Natural killer cell (primary cell): ENCODE data around the gene COX6A2. TPM values are rescaled to one million over a fixed set of nuclear protein-coding genes. Genes with fewer than 3 reads are reported as not detected.

Experiments used
- ATAC-seq, 3 donors: fragments of 150-1000 bp in 2 of 3; fragments of 200-7000 bp in 1 of 3; cut with Tn5 transposase; 1 replicate in 1 of 3; 2 replicates in 2 of 3; pipeline ENCODE4 v1.10.0; 2021; ENCODE audit warnings: mild to moderate bottlenecking in 2 of 3, moderate library complexity in 2 of 3
- DNase-seq, 2 donors: peaks; one replicate each; pipeline versions ENCODE4 v3.0.0 to v3.0.0-alpha.2; 2013 to 2021; ENCODE audit warnings: mixed read lengths in 1 of 2
- H3K27ac ChIP-seq: one replicate; pipeline ENCODE4 v1.5.1; 2013; ENCODE audit warnings: mild to moderate bottlenecking, low read length
- H3K27me3 ChIP-seq: one replicate; pipeline ENCODE4 v1.6.1; 2013; ENCODE audit warnings: low read length; ENCODE audit not compliant: control insufficient read depth, insufficient read depth
- H3K36me3 ChIP-seq: one replicate; pipeline ENCODE4 v1.6.1; 2013; ENCODE audit warnings: low read length; ENCODE audit not compliant: control insufficient read depth, insufficient read depth
- H3K4me1 ChIP-seq: one replicate; pipeline ENCODE4 v1.6.1; 2013; ENCODE audit warnings: low read length; ENCODE audit not compliant: control insufficient read depth, insufficient read depth
- H3K4me3 ChIP-seq: one replicate; pipeline ENCODE4 v1.5.1; 2013; ENCODE audit warnings: low read length
- H3K9me3 ChIP-seq: one replicate; pipeline ENCODE4 v1.6.1; 2013; ENCODE audit warnings: low read length; ENCODE audit not compliant: control insufficient read depth, insufficient read depth
- H3K27ac Mint-ChIP-seq, 2 donors: one replicate each; pipeline ENCODE4 v1.8.0; 2022; ENCODE audit warnings: mild to moderate bottlenecking in 2 of 2, mixed read lengths in 2 of 2, moderate library complexity in 1 of 2
- H3K27me3 Mint-ChIP-seq, 2 donors: one replicate each; pipeline ENCODE4 v1.8.0; 2022; ENCODE audit warnings: low read depth in 2 of 2, mixed read lengths in 2 of 2
- H3K36me3 Mint-ChIP-seq: one replicate; pipeline ENCODE4 v1.8.0; 2022; ENCODE audit warnings: mixed read lengths
- H3K4me1 Mint-ChIP-seq, 2 donors: one replicate each; pipeline ENCODE4 v1.8.0; 2022; ENCODE audit warnings: mixed read lengths in 2 of 2
- H3K4me3 Mint-ChIP-seq: one replicate; pipeline ENCODE4 v1.8.0; 2022; ENCODE audit warnings: mild to moderate bottlenecking, moderate library complexity, mixed read lengths
- H3K9me3 Mint-ChIP-seq, 2 donors: one replicate each; pipeline ENCODE4 v1.8.0; 2022; ENCODE audit warnings: mixed read lengths in 2 of 2
- CTCF ChIP-seq: fragments of 200-600 bp; IDR thresholded peaks from one replicate; pipeline ENCODE4 v1.8.0; 2022; ENCODE audit warnings: antibody characterized with exemption
- WGBS: methylation state at CpG from one replicate; pipeline ENCODE4 v1.1.7; 2013; ENCODE audit warnings: missing lambda C conversion rate; ENCODE audit not compliant: insufficient coverage; 5-methylcytosine and 5-hydroxymethylcytosine counted together
- intact Hi-C: fragments of 100-400 bp; cut with micrococcal nuclease; formaldehyde crosslinking; loops from one replicate; pipeline ENCODE4 v1.14.2; 2022
- total RNA-seq, 4 donors: library from RNA; stranded (reverse); fragments of 120-200 nt in 1 of 4; gene quantifications; one replicate each; pipeline versions ENCODE4 v1.2.3 to v1.2.4, GENCODE V29; 2013 to 2022

The COX6A2 gene
- total RNA-seq, 3 donors from 2014 or later (not counting 1 experiment from before 2014, with no cell fraction given), result not detected

- ATAC-seq, result peak; percentile 78 to 91 (median 84)
Measured at GRCh38 chr16:31400191-31400590, 28.0 kb downstream of the COX6A2 start.

DNA sequence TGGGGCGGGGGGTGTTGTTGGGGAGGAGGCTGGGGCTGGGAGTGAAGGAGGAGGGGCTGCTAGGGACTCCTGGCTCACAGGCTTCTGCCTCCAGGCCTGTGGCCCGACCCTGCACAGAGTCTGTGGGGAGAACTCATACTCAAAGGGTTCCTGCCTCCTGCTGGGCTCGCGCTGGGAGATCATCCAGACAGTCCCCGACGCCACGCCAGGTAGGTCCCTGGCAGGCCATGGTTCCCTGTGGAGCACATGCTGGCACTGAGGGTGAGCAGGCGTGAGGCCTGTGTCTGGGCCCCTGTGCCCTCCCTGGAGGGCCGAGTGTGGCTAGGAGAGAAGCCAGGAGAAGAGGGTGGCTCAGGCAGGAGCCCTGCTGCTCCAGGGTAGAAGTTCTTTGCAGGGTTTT, 30.5 kb downstream of the COX6A2 start:
- Histone ChIP-seq H3K4me1 (peaks cover 69% of the 10 kb centered on the region), H3K27me3 (no peaks in the 10 kb centered on the region), H3K36me3 (no peaks in the 10 kb centered on the region), H3K4me3 (no peak overlapping the region), H3K9me3 (peaks cover 7% of the 10 kb centered on the region), H3K27ac (no peak overlapping the region)
- H3K27ac Mint-ChIP-seq, result peak overlapping the region in 1 of 2 donors; percentile 35
- H3K4me3 Mint-ChIP-seq, result peak overlapping the region; percentile 61
- H3K36me3 Mint-ChIP-seq, result no peaks in the 10 kb centered on the region
- ATAC-seq, result no peak
- WGBS, result 97% methylated on average over 8 of the region's 9 CpGs
- intact Hi-C loops, result no loop called here
- peaks cover 0 to 2% of the 10 kb centered on the region in 2 donors for H3K9me3 Mint-ChIP-seq
- peaks cover 40 to 53% of the 10 kb centered on the region in 2 donors for H3K4me1 Mint-ChIP-seq
- TF ChIP-seq CTCF, result no peak
- DNase-seq, result no peak
- H3K27me3 Mint-ChIP-seq, result peaks cover 0 to 2% of the 10 kb centered on the region in 2 donors

More at GRCh38 chr16:31400191-31400590, 28.0 kb downstream of the COX6A2 start:
- Mint-ChIP-seq H3K9me3 (peaks cover 0 to 2% of the 10 kb centered on the region in 2 donors), H3K27me3 (peaks cover 0 to 2% of the 10 kb centered on the region in 2 donors), H3K4me3 (peak overlapping the region; percentile 85), H3K27ac (peak overlapping the region; percentile 70 to 82), H3K4me1 (peaks cover 39 to 54% of the 10 kb centered on the region in 2 donors), H3K36me3 (no peaks in the 10 kb centered on the region)
- Histone ChIP-seq H3K36me3 (no peaks in the 10 kb centered on the region), H3K4me1 (peaks cover 79% of the 10 kb centered on the region), H3K27ac (no peak overlapping the region), H3K4me3 (no peak overlapping the region), H3K27me3 (no peaks in the 10 kb centered on the region), H3K9me3 (peaks cover 7% of the 10 kb centered on the region)
- peak; percentile 40 to 55 for DNase-seq
- intact Hi-C loops, result loop anchor here (5.0 kb wide), 1 partner anchor 33 kb away; no protein-coding TSS in a partner anchor
- TF ChIP-seq CTCF, result no peak
- WGBS, result 0% methylated on average over 2 of the region's 2 CpGs

GRCh38 chr16:31397096-31397660, 31.0 kb downstream of the COX6A2 start:
- H3K27me3 ChIP-seq, result no peaks in the 10 kb centered on the region
- no peak overlapping the region for H3K4me3 Mint-ChIP-seq
- ATAC-seq, result no peak
- WGBS, result 94% methylated on average over 18 of the region's 18 CpGs
- no peaks in the 10 kb centered on the region for H3K36me3 Mint-ChIP-seq
- H3K9me3 Mint-ChIP-seq, result peaks cover 0 to 2% of the 10 kb centered on the region in 2 donors
- intact Hi-C loops, result no loop called here
- H3K27ac ChIP-seq, result no peak overlapping the region
- H3K36me3 ChIP-seq, result no peaks in the 10 kb centered on the region
- DNase-seq, result no peak
- TF ChIP-seq CTCF, result no peak
- H3K9me3 ChIP-seq, result peaks cover 7% of the 10 kb centered on the region
- peaks cover 0 to 2% of the 10 kb centered on the region in 2 donors for H3K27me3 Mint-ChIP-seq
- H3K4me1 Mint-ChIP-seq, result peaks cover 40 to 51% of the 10 kb centered on the region in 2 donors
- H3K27ac Mint-ChIP-seq, result no peak overlapping the region
- H3K4me3 ChIP-seq, result no peak overlapping the region
- H3K4me1 ChIP-seq, result peaks cover 63% of the 10 kb centered on the region

DNA sequence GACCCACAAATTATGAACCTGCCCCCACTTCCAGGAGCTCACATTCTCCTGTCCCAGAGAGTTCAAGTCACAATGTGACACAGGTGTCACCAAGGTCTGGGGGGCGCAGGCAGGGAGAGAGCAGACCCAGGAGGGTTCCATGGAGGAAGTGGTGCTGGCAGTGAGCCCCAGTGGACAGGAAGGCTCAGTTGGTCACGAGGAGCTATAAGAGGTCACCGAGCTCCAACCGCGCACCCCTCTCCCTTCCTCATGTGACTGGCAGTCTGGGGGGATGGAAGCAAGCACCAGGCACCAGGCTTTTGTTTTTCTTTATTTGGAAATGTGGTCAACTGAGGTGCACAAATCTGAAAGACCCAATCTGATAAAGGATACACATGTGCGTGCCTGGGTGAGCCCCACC, 32.5 kb downstream of the COX6A2 start:
- peaks cover 0 to 3% of the 10 kb centered on the region in 2 donors for H3K27me3 Mint-ChIP-seq
- H3K27ac Mint-ChIP-seq, result no peak overlapping the region

More for the DNA sequence above, 32.5 kb downstream of the COX6A2 start:
- intact Hi-C loops, result no loop called here
- H3K36me3 Mint-ChIP-seq, result no peaks in the 10 kb centered on the region
- H3K4me3 Mint-ChIP-seq, result no peak overlapping the region
- Histone ChIP-seq H3K36me3 (no peaks in the 10 kb centered on the region), H3K4me1 (peaks cover 49% of the 10 kb centered on the region), H3K9me3 (peaks cover 7% of the 10 kb centered on the region), H3K27ac (no peak overlapping the region), H3K27me3 (no peaks in the 10 kb centered on the region), H3K4me3 (no peak overlapping the region)
- H3K9me3 Mint-ChIP-seq, result peaks cover 0 to 2% of the 10 kb centered on the region in 2 donors
- no peak for TF ChIP-seq CTCF
- peaks cover 37 to 42% of the 10 kb centered on the region in 2 donors for H3K4me1 Mint-ChIP-seq
- WGBS, result 34% methylated on average over 6 of the region's 6 CpGs
- DNase-seq (no peak), ATAC-seq (no peak)
